Smooth muscle cell (in vitro differentiated cells): ENCODE measurements around the gene LCORL. TPM values are rescaled to one million over a fixed set of nuclear protein-coding genes. Genes with fewer than 3 reads are reported as not detected.

Experiments
- DNase-seq: peaks from one replicate; lab custom pipeline; 2025; ENCODE audit not compliant: unreplicated experiment; lab: John Stamatoyannopoulos, UW
- H2AFZ ChIP-seq: fragments of 200-600 bp; sonication (generic); 2 replicates; pipeline ENCODE4 v1.6.0; 2016; ENCODE audit warnings: antibody characterized with exemption, low read depth, mild to moderate bottlenecking
- H3F3A ChIP-seq: fragments of 200-600 bp; sonication (generic); 2 replicates; pipeline ENCODE4 v1.6.0; 2017; ENCODE audit warnings: antibody characterized with exemption, low read depth
- H3K27ac ChIP-seq: fragments of 200-600 bp; sonication (generic); 2 replicates; pipeline ENCODE4 v1.5.1; 2016; ENCODE audit warnings: low read depth, mild to moderate bottlenecking
- H3K27me3 ChIP-seq: fragments of 200-600 bp; sonication (generic); 2 replicates; pipeline ENCODE4 v1.6.1; 2016; ENCODE audit warnings: low read depth, mild to moderate bottlenecking
- H3K36me3 ChIP-seq: fragments of 200-600 bp; sonication (generic); 2 replicates; pipeline ENCODE4 v1.5.1; 2016; ENCODE audit warnings: low read depth
- H3K4me1 ChIP-seq: fragments of 200-600 bp; sonication (generic); 2 replicates; pipeline ENCODE4 v1.5.1; 2016; ENCODE audit warnings: low read depth
- H3K4me2 ChIP-seq: fragments of 200-600 bp; sonication (generic); 2 replicates; pipeline ENCODE4 v1.6.0; 2016; ENCODE audit warnings: mild to moderate bottlenecking
- H3K4me3 ChIP-seq: fragments of 200-600 bp; sonication (generic); 2 replicates; pipeline ENCODE4 v1.5.1; 2016; ENCODE audit warnings: mild to moderate bottlenecking
- H3K79me2 ChIP-seq: fragments of 200-600 bp; sonication (generic); 2 replicates; pipeline ENCODE4 v1.6.0; 2016; ENCODE audit warnings: low read depth, mild to moderate bottlenecking
- H3K9ac ChIP-seq: fragments of 200-600 bp; sonication (generic); 2 replicates; pipeline ENCODE4 v1.6.0; 2016; ENCODE audit warnings: low read depth
- H3K9me3 ChIP-seq: fragments of 200-600 bp; sonication (generic); replicated peaks from 2 replicates; pipeline ENCODE4 v1.5.1; 2016; ENCODE audit warnings: low read depth
- H4K20me1 ChIP-seq: fragments of 200-600 bp; sonication (generic); 2 replicates; pipeline ENCODE4 v1.6.0; 2016; ENCODE audit warnings: low read depth
- CTCF ChIP-seq: fragments of 200-600 bp; sonication (generic); IDR thresholded peaks from 2 replicates; pipeline ENCODE4 v1.5.1; 2017; ENCODE audit warnings: borderline replicate concordance, mild to moderate bottlenecking, antibody characterized with exemption; ENCODE audit not compliant: insufficient read depth, poor library complexity, severe bottlenecking
- WGBS: methylation state at CpG from one replicate; pipeline ENCODE4 v1.1.7; 2016; ENCODE audit warnings: low lambda C conversion rate; 5-methylcytosine and 5-hydroxymethylcytosine counted together
- polyA plus RNA-seq: library from polyadenylated mRNA; unstranded; fragments of >200 nt; fragmentation: Nextera tagmentation; extraction: Ambion mirVana; gene quantifications from 2 replicates; pipeline ENCODE4 v1.2.1, GENCODE V29; 2016
- total RNA-seq: library from RNA; depleted of rRNA; stranded (reverse); fragments of >200 nt; gene quantifications from 2 replicates; pipeline ENCODE4 v1.2.3, GENCODE V29; 2014

The LCORL gene
- total and polyA plus RNA-seq, 2 experiments from 2014 or later: 11.2 to 16.6 TPM

DNA sequence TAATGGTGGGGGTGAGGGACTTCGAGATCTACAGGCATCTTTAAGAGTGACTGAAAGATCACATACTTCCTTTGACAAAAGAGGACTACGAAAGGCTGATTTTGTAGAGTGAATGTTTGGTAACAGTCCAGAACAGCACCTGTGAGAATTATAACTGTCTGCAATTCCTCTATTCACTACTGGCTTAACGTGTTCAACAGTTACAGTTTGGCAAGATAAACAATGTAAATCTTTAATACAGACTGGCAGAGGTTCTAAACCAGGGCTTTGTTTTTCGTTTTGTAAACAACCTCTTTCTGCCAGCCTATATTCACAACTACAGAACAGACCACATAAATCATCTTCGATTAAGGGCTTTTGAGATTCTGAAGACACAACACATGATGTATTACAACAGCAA, 143.9 kb downstream of the LCORL start:
- H3K9me3 ChIP-seq: no peaks in the 10 kb centered on the region
- H2AFZ ChIP-seq: no peak overlapping the region
- H3K9ac ChIP-seq: no peak overlapping the region
- no peaks in the 10 kb centered on the region for H4K20me1 ChIP-seq
- no peak for DNase-seq
- H3K27me3 ChIP-seq: no peaks in the 10 kb centered on the region
- no peaks in the 10 kb centered on the region for H3K36me3 ChIP-seq
- no peaks in the 10 kb centered on the region for H3K4me1 ChIP-seq
- H3K79me2 ChIP-seq: no peaks in the 10 kb centered on the region
- TF ChIP-seq CTCF: no peak
- H3K4me2 ChIP-seq: no peak overlapping the region
- H3F3A ChIP-seq: no peaks in the 10 kb centered on the region
- H3K27ac ChIP-seq: no peak overlapping the region
- 87% methylated on average over 5 of the region's 5 CpGs for WGBS
- H3K4me3 ChIP-seq: no peak overlapping the region

DNA sequence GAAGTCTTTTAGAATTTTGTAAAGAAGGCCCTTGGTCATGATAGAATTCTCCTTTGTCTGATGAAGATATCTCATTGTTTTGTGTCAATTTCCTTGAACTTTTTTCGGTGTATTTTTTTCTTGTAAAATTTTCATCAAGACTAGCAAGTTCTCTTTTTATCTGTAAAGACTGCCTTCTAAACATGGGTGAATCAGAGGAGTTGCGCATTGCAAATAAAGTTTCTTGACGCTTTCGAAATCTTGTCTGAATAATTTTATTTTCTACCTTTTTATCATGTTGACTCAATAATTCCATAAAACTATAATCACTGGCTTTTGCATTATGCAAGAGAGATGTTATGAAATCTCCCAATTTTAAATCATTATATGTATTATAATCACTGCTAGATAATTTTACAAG, 144.6 kb downstream of the LCORL start:
- Histone ChIP-seq H3K27ac (no peak overlapping the region), H3K9ac (no peak overlapping the region), H4K20me1 (no peaks in the 10 kb centered on the region), H3K27me3 (no peaks in the 10 kb centered on the region), H3K36me3 (no peaks in the 10 kb centered on the region), H3K4me1 (no peaks in the 10 kb centered on the region), H3K9me3 (no peaks in the 10 kb centered on the region), H3K79me2 (no peaks in the 10 kb centered on the region), H2AFZ (no peak overlapping the region), H3K4me2 (no peak overlapping the region), H3K4me3 (no peak overlapping the region), H3F3A (no peaks in the 10 kb centered on the region)
- no peak for TF ChIP-seq CTCF
- 96% methylated on average over 4 of the region's 4 CpGs for WGBS
- DNase-seq: no peak

- Histone ChIP-seq H3K4me1 (no peaks in the 10 kb centered on the region), H3K79me2 (no peaks in the 10 kb centered on the region), H3K27me3 (no peaks in the 10 kb centered on the region), H3K4me3 (no peak overlapping the region), H3K9me3 (no peaks in the 10 kb centered on the region), H3K4me2 (no peak overlapping the region), H4K20me1 (no peaks in the 10 kb centered on the region), H3F3A (no peaks in the 10 kb centered on the region), H3K27ac (no peak overlapping the region), H2AFZ (no peak overlapping the region), H3K9ac (no peak overlapping the region), H3K36me3 (no peaks in the 10 kb centered on the region)
- DNase-seq: no peak
- WGBS: 98% methylated on average over 4 of the region's 4 CpGs
- TF ChIP-seq CTCF: no peak
Measured at GRCh38 chr4:17875402-17876070, 146.0 kb downstream of the LCORL start.

- Histone ChIP-seq H2AFZ (no peak overlapping the region), H3K4me1 (no peaks in the 10 kb centered on the region), H3K36me3 (no peaks in the 10 kb centered on the region), H3K4me2 (no peak overlapping the region), H3K27ac (no peak overlapping the region), H3K4me3 (no peak overlapping the region), H4K20me1 (no peaks in the 10 kb centered on the region), H3F3A (no peaks in the 10 kb centered on the region), H3K9me3 (no peaks in the 10 kb centered on the region), H3K9ac (no peak overlapping the region), H3K27me3 (no peaks in the 10 kb centered on the region), H3K79me2 (no peaks in the 10 kb centered on the region)
- no peak for DNase-seq
- TF ChIP-seq CTCF: no peak
- 61% methylated on average over 2 of the region's 2 CpGs for WGBS
Measured at GRCh38 chr4:17869327-17869726, 152.2 kb downstream of the LCORL start.
